Central memory CD8-positive, alpha-beta T cell (primary cell): Measurements from ENCODE around the gene TMEM258.

Source experiments
- ATAC-seq: fragments of 150-1000 bp; cut with Tn5 transposase; replicated peaks from 2 replicates; pipeline ENCODE4 v1.10.0; 2022; ENCODE audit warnings: mild to moderate bottlenecking, moderate FRiP score, moderate number of reproducible peaks; ENCODE audit not compliant: poor library complexity, severe bottlenecking; ENCODE audit errors: extremely low read depth
- DNase-seq, 2 donors: peaks; one replicate each; pipeline ENCODE4 v3.0.0; 2021; ENCODE audit warnings: low spot score in 2 of 2
- H3K27ac Mint-ChIP-seq: one replicate; pipeline ENCODE4 v1.8.0; 2022; ENCODE audit warnings: low read depth, mild to moderate bottlenecking, moderate library complexity, mixed read lengths
- H3K27me3 Mint-ChIP-seq: one replicate; pipeline ENCODE4 v1.8.0; 2022; ENCODE audit warnings: mixed read lengths
- H3K36me3 Mint-ChIP-seq: one replicate; pipeline ENCODE4 v1.8.0; 2022; ENCODE audit warnings: mild to moderate bottlenecking, moderate library complexity, mixed read lengths; ENCODE audit not compliant: insufficient read depth
- H3K4me1 Mint-ChIP-seq: one replicate; pipeline ENCODE4 v1.8.0; 2022; ENCODE audit warnings: mixed read lengths
- H3K4me3 Mint-ChIP-seq: one replicate; pipeline ENCODE4 v1.8.0; 2022; ENCODE audit warnings: mild to moderate bottlenecking, moderate library complexity, mixed read lengths
- H3K9me3 Mint-ChIP-seq: one replicate; pipeline ENCODE4 v1.8.0; 2022; ENCODE audit warnings: mixed read lengths

The TMEM258 gene

GRCh38 chr11:61832207-61832606 lies 39.8 kb upstream of the TMEM258 start:
- Mint-ChIP-seq H3K9me3 (no peaks in the 10 kb centered on the region), H3K27ac (no peak overlapping the region), H3K36me3 (peaks cover 1% of the 10 kb centered on the region), H3K4me3 (no peak overlapping the region), H3K27me3 (peaks cover 22% of the 10 kb centered on the region), H3K4me1 (peaks cover 44% of the 10 kb centered on the region)
- ATAC-seq (no peak), DNase-seq (no peak)

- ATAC-seq, result no peak
Measured at GRCh38 chr11:61830237-61831105, 38.1 kb upstream of the TMEM258 start.

GRCh38 chr11:61829806-61830205 lies 37.4 kb upstream of the TMEM258 start:
- H3K9me3 Mint-ChIP-seq, result no peaks in the 10 kb centered on the region
- peaks cover 3% of the 10 kb centered on the region for H3K36me3 Mint-ChIP-seq
- no peak overlapping the region for H3K27ac Mint-ChIP-seq
- H3K27me3 Mint-ChIP-seq, result peaks cover 36% of the 10 kb centered on the region
- ATAC-seq, result no peak
- no peak for DNase-seq
- peak overlapping the region; percentile 82 for H3K4me3 Mint-ChIP-seq
- H3K4me1 Mint-ChIP-seq, result peaks cover 43% of the 10 kb centered on the region

More at GRCh38 chr11:61830237-61831105, 38.1 kb upstream of the TMEM258 start:
- Mint-ChIP-seq H3K4me3 (no peak overlapping the region), H3K27me3 (peaks cover 36% of the 10 kb centered on the region), H3K4me1 (peaks cover 47% of the 10 kb centered on the region), H3K9me3 (no peaks in the 10 kb centered on the region), H3K36me3 (peaks cover 3% of the 10 kb centered on the region), H3K27ac (no peak overlapping the region)
- DNase-seq, result no peak

- Mint-ChIP-seq H3K4me3 (peak overlapping the region; percentile 82), H3K27ac (no peak overlapping the region), H3K36me3 (peaks cover 4% of the 10 kb centered on the region), H3K9me3 (no peaks in the 10 kb centered on the region), H3K27me3 (peaks cover 36% of the 10 kb centered on the region), H3K4me1 (peaks cover 33% of the 10 kb centered on the region)
- no peak for DNase-seq
- ATAC-seq, result peak; percentile 41
Measured at GRCh38 chr11:61828629-61829407, 36.4 kb upstream of the TMEM258 start.

GRCh38 chr11:61828379-61828628 lies 35.9 kb upstream of the TMEM258 start:
- ATAC-seq (no peak), DNase-seq (no peak)
- peaks cover 28% of the 10 kb centered on the region for H3K4me1 Mint-ChIP-seq
- peaks cover 4% of the 10 kb centered on the region for H3K36me3 Mint-ChIP-seq
- H3K27me3 Mint-ChIP-seq, result peaks cover 36% of the 10 kb centered on the region
- H3K27ac Mint-ChIP-seq, result peak overlapping the region; percentile 46
- peak overlapping the region; percentile 82 for H3K4me3 Mint-ChIP-seq
- H3K9me3 Mint-ChIP-seq, result no peaks in the 10 kb centered on the region

- no peaks in the 10 kb centered on the region for H3K9me3 Mint-ChIP-seq
- H3K36me3 Mint-ChIP-seq, result peaks cover 4% of the 10 kb centered on the region
- peaks cover 36% of the 10 kb centered on the region for H3K27me3 Mint-ChIP-seq
- DNase-seq, result peak; percentile 38 to 66
- H3K4me3 Mint-ChIP-seq, result peak within 1 kb of the TSS; percentile 82
- H3K27ac Mint-ChIP-seq, result peak within 1 kb of the TSS; percentile 46
- H3K4me1 Mint-ChIP-seq, result peaks cover 25% of the 10 kb centered on the region
- ATAC-seq, result peak; percentile 81
Measured at GRCh38 chr11:61827571-61828378, 35.4 kb upstream of the TMEM258 start, which contains the start of gene FADS2. TSS of gene FADS2 (plus strand) at chr11:61828300. CDS start at chr11:61828391, 91 bp downstream.

- H3K36me3 Mint-ChIP-seq, result peaks cover 4% of the 10 kb centered on the region
- peak overlapping the region; percentile 82 for H3K4me3 Mint-ChIP-seq
- ATAC-seq, result no peak
- no peaks in the 10 kb centered on the region for H3K9me3 Mint-ChIP-seq
- H3K27ac Mint-ChIP-seq, result no peak overlapping the region
- peaks cover 36% of the 10 kb centered on the region for H3K27me3 Mint-ChIP-seq
- peaks cover 21% of the 10 kb centered on the region for H3K4me1 Mint-ChIP-seq
- DNase-seq, result no peak
Measured at GRCh38 chr11:61826930-61827570, 34.7 kb upstream of the TMEM258 start.

- Mint-ChIP-seq H3K4me1 (peaks cover 13% of the 10 kb centered on the region), H3K9me3 (no peaks in the 10 kb centered on the region), H3K36me3 (peaks cover 12% of the 10 kb centered on the region), H3K4me3 (no peak overlapping the region), H3K27me3 (peaks cover 10% of the 10 kb centered on the region), H3K27ac (no peak overlapping the region)
- DNase-seq, result no peak
- no peak for ATAC-seq
Measured at GRCh38 chr11:61820174-61820573, 27.8 kb upstream of the TMEM258 start.

GRCh38 chr11:61817471-61818202 lies 25.2 kb upstream of the TMEM258 start:
- DNase-seq, result no peak
- H3K27ac Mint-ChIP-seq, result no peak overlapping the region
- H3K4me1 Mint-ChIP-seq, result peaks cover 23% of the 10 kb centered on the region
- H3K9me3 Mint-ChIP-seq, result no peaks in the 10 kb centered on the region
- no peak for ATAC-seq
- peaks cover 12% of the 10 kb centered on the region for H3K36me3 Mint-ChIP-seq
- H3K27me3 Mint-ChIP-seq, result peaks cover 10% of the 10 kb centered on the region
- H3K4me3 Mint-ChIP-seq, result peak overlapping the region; percentile 94

GRCh38 chr11:61816736-61817455 lies 24.5 kb upstream of the TMEM258 start, which contains the start of gene FADS1:
TSS of gene FADS1 (minus strand) at chr11:61817003. CDS start at chr11:61816929, 74 bp downstream.
- H3K36me3 Mint-ChIP-seq, result peaks cover 12% of the 10 kb centered on the region
- H3K9me3 Mint-ChIP-seq, result no peaks in the 10 kb centered on the region
- H3K27me3 Mint-ChIP-seq, result peaks cover 10% of the 10 kb centered on the region
- peaks cover 23% of the 10 kb centered on the region for H3K4me1 Mint-ChIP-seq
- peak; percentile 64 for ATAC-seq
- H3K4me3 Mint-ChIP-seq, result peak within 1 kb of the TSS; percentile 94
- H3K27ac Mint-ChIP-seq, result peak within 1 kb of the TSS; percentile 92
- DNase-seq, result peak; percentile 43 to 52
